OCI-LY1 (cell line): Measurements from ENCODE around the gene PHRF1.

Source experiments
- H2AFZ ChIP-seq: fragments of 200-600 bp; sonication (generic), shearing (Covaris generic); 2 replicates; pipeline ENCODE4 v1.6.0; 2014; ENCODE audit warnings: antibody characterized with exemption, mild to moderate bottlenecking, low read length
- H3F3A ChIP-seq: fragments of 200-600 bp; sonication (generic), shearing (Covaris generic); 2 replicates; pipeline ENCODE4 v1.6.0; 2014; ENCODE audit warnings: mild to moderate bottlenecking, antibody characterized with exemption, low read length, moderate library complexity; ENCODE audit not compliant: insufficient read depth
- H3K27ac ChIP-seq: fragments of 200-600 bp; sonication (generic); 2 replicates; pipeline ENCODE4 v1.5.1; 2014; ENCODE audit warnings: low read length, mixed run types, mild to moderate bottlenecking, low read depth; ENCODE audit not compliant: poor library complexity, severe bottlenecking
- H3K27me3 ChIP-seq: fragments of 200-600 bp; sonication (generic); 2 replicates; pipeline ENCODE4 v1.6.0; 2014; ENCODE audit warnings: antibody characterized with exemption, mild to moderate bottlenecking, low read length, moderate library complexity; ENCODE audit not compliant: insufficient read depth
- H3K36me3 ChIP-seq: fragments of 200-600 bp; sonication (generic); 2 replicates; pipeline ENCODE4 v1.6.1; 2014; ENCODE audit warnings: mild to moderate bottlenecking, antibody characterized with exemption, low read length, moderate library complexity, mixed read lengths; ENCODE audit not compliant: insufficient read depth
- H3K4me1 ChIP-seq: fragments of 200-600 bp; sonication (generic); 2 replicates; pipeline ENCODE4 v1.5.1; 2014; ENCODE audit warnings: mild to moderate bottlenecking, low read length, moderate library complexity; ENCODE audit not compliant: insufficient read depth, severe bottlenecking
- H3K4me2 ChIP-seq: fragments of 200-600 bp; sonication (generic), shearing (Covaris generic); 2 replicates; pipeline ENCODE4 v1.6.1; 2014; ENCODE audit warnings: low read length
- H3K4me3 ChIP-seq: fragments of 200-600 bp; sonication (generic); 2 replicates; pipeline ENCODE4 v1.5.1; 2014; ENCODE audit warnings: low read length, low read depth, mild to moderate bottlenecking, mixed read lengths; ENCODE audit not compliant: poor library complexity, severe bottlenecking
- H3K79me2 ChIP-seq: fragments of 200-600 bp; shearing (Covaris generic); 2 replicates; pipeline ENCODE4 v1.6.1; 2016; ENCODE audit warnings: mixed run types, low read length, mixed read lengths; ENCODE audit not compliant: insufficient read depth
- H3K9ac ChIP-seq: fragments of 200-600 bp; sonication (generic), shearing (Covaris generic); 2 replicates; pipeline ENCODE4 v1.6.1; 2014; ENCODE audit warnings: mild to moderate bottlenecking, low read length, mixed read lengths
- H3K9me2 ChIP-seq: fragments of 200-600 bp; sonication (generic), shearing (Covaris generic); 2 replicates; pipeline ENCODE4 v1.6.1; 2014; ENCODE audit warnings: low read depth, mild to moderate bottlenecking, low read length, mixed read lengths
- H3K9me3 ChIP-seq: fragments of 200-600 bp; shearing (Covaris generic); 2 replicates; pipeline ENCODE4 v1.6.1; 2014; ENCODE audit warnings: low read length, mixed read lengths
- H4K20me1 ChIP-seq: fragments of 200-600 bp; sonication (generic), shearing (Covaris generic); 2 replicates; pipeline ENCODE4 v1.6.0; 2016; ENCODE audit warnings: mild to moderate bottlenecking, low read length; ENCODE audit not compliant: insufficient read depth
- CTCF ChIP-seq: fragments of 200-600 bp; sonication (generic), shearing (Covaris generic); IDR thresholded peaks from 2 replicates; pipeline ENCODE4 v1.5.1; 2017; ENCODE audit warnings: mild to moderate bottlenecking, antibody characterized with exemption, low read length, moderate library complexity, mixed read lengths
- EZH2 ChIP-seq: fragments of 200-600 bp; sonication (generic), shearing (Covaris generic); IDR thresholded peaks from 2 replicates; pipeline ENCODE4 v1.8.0; 2017; ENCODE audit warnings: borderline replicate concordance, mixed run types, mild to moderate bottlenecking, antibody characterized with exemption, low read length, moderate library complexity, mixed read lengths

Gene PHRF1

GRCh38 chr11:581342-581741, 5.1 kb downstream of the PHRF1 start:
- no peak for TF ChIP-seq EZH2
- no peak for TF ChIP-seq CTCF
- Histone ChIP-seq H3K79me2 (peaks cover 50% of the 10 kb centered on the region), H3K27me3 (no peaks in the 10 kb centered on the region), H3F3A (no peaks in the 10 kb centered on the region), H3K9ac (no peak overlapping the region; the same call in 1 of the 2 replicates), H3K4me1 (peaks cover 30% of the 10 kb centered on the region), H2AFZ (no peak overlapping the region), H3K4me3 (no peak overlapping the region), H3K4me2 (no peak overlapping the region), H3K27ac (no peak overlapping the region), H3K9me3 (no peaks in the 10 kb centered on the region), H4K20me1 (no peaks in the 10 kb centered on the region), H3K9me2 (no peaks in the 10 kb centered on the region), H3K36me3 (peaks cover 34% of the 10 kb centered on the region)

- no peaks in the 10 kb centered on the region for H3K9me2 ChIP-seq
Measured at GRCh38 chr11:581752-582151, 5.5 kb downstream of the PHRF1 start.

GRCh38 chr11:584287-584686, 8.0 kb downstream of the PHRF1 start:
- Histone ChIP-seq H3K79me2 (peaks cover 24% of the 10 kb centered on the region), H3K27me3 (no peaks in the 10 kb centered on the region), H3K4me1 (peaks cover 9% of the 10 kb centered on the region), H3K36me3 (peaks cover 63% of the 10 kb centered on the region), H3K4me2 (no peak overlapping the region), H2AFZ (no peak overlapping the region), H4K20me1 (no peaks in the 10 kb centered on the region), H3K9me2 (no peaks in the 10 kb centered on the region), H3K9ac (no peak overlapping the region), H3K9me3 (no peaks in the 10 kb centered on the region), H3F3A (no peaks in the 10 kb centered on the region), H3K27ac (no peak overlapping the region), H3K4me3 (no peak overlapping the region)
- no peak for TF ChIP-seq EZH2
- TF ChIP-seq CTCF = no peak

More at GRCh38 chr11:581752-582151, 5.5 kb downstream of the PHRF1 start:
- H3K4me2 ChIP-seq = no peak overlapping the region
- no peak overlapping the region for H3K9ac ChIP-seq
- no peak overlapping the region for H2AFZ ChIP-seq
- H3K4me3 ChIP-seq = no peak overlapping the region
- no peaks in the 10 kb centered on the region for H3K9me3 ChIP-seq
- H3F3A ChIP-seq = no peaks in the 10 kb centered on the region
- H3K79me2 ChIP-seq = peaks cover 49% of the 10 kb centered on the region
- TF ChIP-seq CTCF (no peak), EZH2 (no peak)
- H3K27me3 ChIP-seq = no peaks in the 10 kb centered on the region
- H3K27ac ChIP-seq = no peak overlapping the region
- H3K4me1 ChIP-seq = peaks cover 30% of the 10 kb centered on the region
- peaks cover 39% of the 10 kb centered on the region for H3K36me3 ChIP-seq
- no peaks in the 10 kb centered on the region for H4K20me1 ChIP-seq
